ENCODE measurements around the gene GPATCH2.
"Not testable (repeated sequence)": the region's sequence is repeated elsewhere in the genome, so short reads cannot be mapped to it uniquely, and the experiment has no call there.

The GPATCH2 gene

GRCh38 chr1:217433664-217434063 is 197.2 kb downstream of the GPATCH2 start:
- no peak for DNase-seq

- no peak for DNase-seq
Measured at GRCh38 chr1:217432339-217432738, 198.6 kb downstream of the GPATCH2 start.

GRCh38 chr1:217431395-217431794 is 199.5 kb downstream of the GPATCH2 start:
- no peak for DNase-seq

- DNase-seq: no peak
Measured at GRCh38 chr1:217425422-217425821, 205.5 kb downstream of the GPATCH2 start.

- no peak for DNase-seq
Measured at GRCh38 chr1:217419194-217419551, 211.7 kb downstream of the GPATCH2 start.

GRCh38 chr1:217418269-217419193 is 212.4 kb downstream of the GPATCH2 start:
- DNase-seq: no peak

- no peak for DNase-seq
Measured at GRCh38 chr1:217417363-217417762, 213.5 kb downstream of the GPATCH2 start.

GRCh38 chr1:217407534-217408001 is 223.3 kb downstream of the GPATCH2 start:
- DNase-seq: no peak

GRCh38 chr1:217403026-217403720 is 227.7 kb downstream of the GPATCH2 start:
- DNase-seq: no peak

GRCh38 chr1:217402301-217402700 is 228.6 kb downstream of the GPATCH2 start:
- no peak for DNase-seq

GRCh38 chr1:217393896-217394295 is 237.0 kb downstream of the GPATCH2 start:
- DNase-seq: no peak

GRCh38 chr1:217392441-217392840 is 238.4 kb downstream of the GPATCH2 start:
- no peak for DNase-seq

- DNase-seq: no peak
Measured at GRCh38 chr1:217389895-217390294, 241.0 kb downstream of the GPATCH2 start.

- DNase-seq: no peak
Measured at GRCh38 chr1:217388522-217389065, 242.3 kb downstream of the GPATCH2 start.

- not testable (repeated sequence) for DNase-seq
Measured at GRCh38 chr1:217381773-217382172, 249.1 kb downstream of the GPATCH2 start.

GRCh38 chr1:217379804-217380203 is 251.1 kb downstream of the GPATCH2 start:
- not testable (repeated sequence) for DNase-seq

- DNase-seq: no peak
Measured at GRCh38 chr1:217379336-217379735, 251.6 kb downstream of the GPATCH2 start.
